ENCODE measurements around the gene PLA2G2F.

PLA2G2F gene

DNA sequence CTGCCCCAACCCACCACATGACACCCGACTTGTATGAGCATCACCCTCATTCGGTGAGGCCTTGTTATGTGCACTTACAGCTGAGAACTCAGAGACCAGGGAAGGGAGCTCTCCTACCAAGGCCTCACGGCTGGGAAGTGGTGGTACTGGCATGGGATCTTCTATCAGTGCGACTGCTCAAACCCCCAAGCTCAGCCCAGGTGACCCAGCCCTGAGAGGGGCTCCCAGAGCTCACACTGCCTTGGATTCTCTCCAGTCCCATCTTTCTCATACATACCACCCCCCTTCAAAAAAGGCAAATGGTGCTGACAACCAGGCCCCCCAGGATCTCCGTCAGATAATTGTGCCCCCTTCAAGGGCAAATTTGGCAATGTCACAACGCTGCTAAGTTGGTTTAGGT lies 777 bp upstream of the PLA2G2F start:
- TF ChIP-seq, protein P1, sequence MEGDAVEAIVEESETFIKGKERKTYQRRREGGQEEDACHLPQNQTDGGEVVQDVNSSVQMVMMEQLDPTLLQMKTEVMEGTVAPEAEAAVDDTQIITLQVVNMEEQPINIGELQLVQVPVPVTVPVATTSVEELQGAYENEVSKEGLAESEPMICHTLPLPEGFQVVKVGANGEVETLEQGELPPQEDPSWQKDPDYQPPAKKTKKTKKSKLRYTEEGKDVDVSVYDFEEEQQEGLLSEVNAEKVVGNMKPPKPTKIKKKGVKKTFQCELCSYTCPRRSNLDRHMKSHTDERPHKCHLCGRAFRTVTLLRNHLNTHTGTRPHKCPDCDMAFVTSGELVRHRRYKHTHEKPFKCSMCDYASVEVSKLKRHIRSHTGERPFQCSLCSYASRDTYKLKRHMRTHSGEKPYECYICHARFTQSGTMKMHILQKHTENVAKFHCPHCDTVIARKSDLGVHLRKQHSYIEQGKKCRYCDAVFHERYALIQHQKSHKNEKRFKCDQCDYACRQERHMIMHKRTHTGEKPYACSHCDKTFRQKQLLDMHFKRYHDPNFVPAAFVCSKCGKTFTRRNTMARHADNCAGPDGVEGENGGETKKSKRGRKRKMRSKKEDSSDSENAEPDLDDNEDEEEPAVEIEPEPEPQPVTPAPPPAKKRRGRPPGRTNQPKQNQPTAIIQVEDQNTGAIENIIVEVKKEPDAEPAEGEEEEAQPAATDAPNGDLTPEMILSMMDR (conservative IDR thresholded peaks at IDR 0.05), result no peak
- H3K27ac ChIP-seq, result peak overlapping the region; percentile 74; the same call in 1 of the 2 replicates

DNA sequence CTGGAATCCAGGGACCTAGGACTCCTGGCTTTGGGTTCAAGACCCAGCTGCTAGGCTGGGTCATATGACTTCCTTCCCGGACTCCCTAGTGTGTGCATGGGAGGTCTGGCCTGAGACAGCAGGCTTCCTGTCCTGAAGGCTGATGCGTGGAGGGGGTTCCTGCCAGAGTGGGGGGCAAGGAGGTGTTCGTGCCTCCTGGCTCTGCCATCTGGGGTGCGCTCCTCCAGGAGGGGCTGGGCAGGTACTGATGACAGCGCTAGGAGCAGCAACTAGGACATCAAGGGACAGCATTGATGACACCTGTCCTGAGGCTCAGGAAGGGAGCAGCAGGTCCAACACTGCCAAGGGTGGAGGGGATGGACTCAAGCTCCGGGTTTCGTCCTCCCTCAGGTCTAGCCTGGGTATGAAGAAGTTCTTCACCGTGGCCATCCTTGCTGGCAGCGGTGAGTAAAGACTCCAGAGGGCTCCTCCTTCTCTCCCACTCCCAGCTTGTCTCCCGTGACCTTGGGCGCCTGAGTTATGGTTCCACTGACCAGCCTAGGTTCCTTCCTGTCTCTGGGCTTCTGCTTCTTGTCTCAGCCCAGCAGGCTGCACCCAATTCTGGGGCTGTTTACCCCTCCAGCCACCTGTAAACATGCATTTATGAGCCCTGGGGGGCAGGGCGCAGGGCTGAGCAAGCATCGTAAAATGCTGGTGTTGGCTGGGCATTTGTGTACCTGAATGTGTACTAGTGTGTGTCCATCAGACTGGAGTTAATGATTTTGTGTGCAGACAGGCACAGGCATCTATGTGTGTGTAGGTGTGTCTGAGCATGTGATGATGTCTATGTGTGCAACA lies 871 bp downstream of the PLA2G2F start:
- peak overlapping the region; percentile 74 for H3K27ac ChIP-seq
- TF ChIP-seq, protein P1 (conservative IDR thresholded peaks at IDR 0.05), result no peak

DNA sequence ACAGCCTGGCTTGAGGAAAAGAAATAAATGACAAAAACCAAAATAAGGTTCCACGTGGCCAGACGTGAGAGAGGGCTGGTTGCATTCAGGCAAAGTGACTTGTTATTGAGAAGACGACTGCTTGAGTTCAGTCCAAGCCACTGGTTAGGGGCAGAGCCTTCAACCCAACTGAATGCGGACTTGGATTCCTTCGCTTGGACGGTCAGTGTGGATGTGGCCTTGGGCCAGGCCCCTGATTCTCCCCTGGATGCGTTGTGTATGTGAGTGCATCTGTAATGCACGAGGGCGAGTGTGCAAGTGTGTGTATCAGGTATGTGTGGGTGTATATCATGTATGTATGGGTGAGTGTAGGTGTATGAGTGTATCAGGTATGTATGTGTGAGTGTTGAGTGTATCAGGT lies 1.9 kb downstream of the PLA2G2F start:
- TF ChIP-seq, protein P1 (conservative IDR thresholded peaks at IDR 0.05), result no peak

DNA sequence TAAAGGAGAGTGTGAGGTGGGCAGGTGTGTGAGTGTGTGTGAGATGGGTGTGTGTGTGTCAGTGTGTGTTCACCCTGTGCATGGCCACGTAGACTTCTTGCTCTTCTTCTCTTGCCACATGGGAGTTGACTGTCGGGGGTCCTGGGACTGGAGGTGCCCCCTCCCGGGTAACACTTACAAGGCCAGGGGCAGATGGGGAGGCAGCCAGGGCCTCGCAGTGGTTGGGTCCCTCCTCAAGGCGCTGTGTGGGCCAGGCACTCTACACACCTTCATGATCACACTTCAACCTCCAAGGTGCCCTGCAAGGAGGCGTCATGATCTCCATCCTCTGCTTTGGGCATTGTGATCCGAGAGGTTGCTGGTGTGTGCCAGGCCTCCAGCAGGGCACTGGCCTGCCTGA lies 2.3 kb downstream of the PLA2G2F start:
- TF ChIP-seq, protein P1 (conservative IDR thresholded peaks at IDR 0.05), result no peak
- peak overlapping the region; percentile 74; the same call in 1 of the 2 replicates for H3K27ac ChIP-seq

More for the DNA sequence above, 1.9 kb downstream of the PLA2G2F start:
- H3K27ac ChIP-seq, result peak overlapping the region; percentile 74

GRCh38 chr1:20142001-20142710 lies 3.0 kb downstream of the PLA2G2F start:
- TF ChIP-seq, protein P1 (conservative IDR thresholded peaks at IDR 0.05), result no peak
- H3K27ac ChIP-seq, result peak overlapping the region; percentile 13; the same call in 1 of the 2 replicates

DNA sequence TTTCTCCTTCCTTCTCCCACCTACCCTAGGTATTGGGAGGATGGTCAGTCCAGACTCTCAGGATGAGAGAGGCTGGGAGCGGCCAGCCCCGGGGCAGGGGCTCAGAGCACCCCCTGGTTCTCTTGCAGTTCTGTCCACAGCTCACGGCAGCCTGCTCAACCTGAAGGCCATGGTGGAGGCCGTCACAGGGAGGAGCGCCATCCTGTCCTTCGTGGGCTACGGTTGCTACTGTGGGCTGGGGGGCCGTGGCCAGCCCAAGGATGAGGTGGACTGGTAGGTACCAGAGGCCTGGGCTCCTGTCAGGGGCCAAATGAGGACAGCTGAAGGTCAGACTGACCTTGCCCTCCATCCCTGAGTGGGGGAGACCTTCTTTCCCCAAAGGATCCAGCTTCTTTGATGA lies 4.2 kb downstream of the PLA2G2F start:
- no peak overlapping the region for H3K27ac ChIP-seq
- TF ChIP-seq, protein P1 (conservative IDR thresholded peaks at IDR 0.05), result no peak
